DMS53 treated with DMSO at 0.1 percent for 48 hours (cell line): ENCODE measurements around the gene SLC35F3.
"Not testable (repeated sequence)": the region's sequence is repeated elsewhere in the genome, so short reads cannot be mapped to it uniquely, and the experiment has no call there.

ENCODE experiments used
- DNase-seq: peaks from one replicate; lab custom pipeline; 2025; ENCODE audit not compliant: unreplicated experiment; lab: John Stamatoyannopoulos, UW

SLC35F3 gene

DNA sequence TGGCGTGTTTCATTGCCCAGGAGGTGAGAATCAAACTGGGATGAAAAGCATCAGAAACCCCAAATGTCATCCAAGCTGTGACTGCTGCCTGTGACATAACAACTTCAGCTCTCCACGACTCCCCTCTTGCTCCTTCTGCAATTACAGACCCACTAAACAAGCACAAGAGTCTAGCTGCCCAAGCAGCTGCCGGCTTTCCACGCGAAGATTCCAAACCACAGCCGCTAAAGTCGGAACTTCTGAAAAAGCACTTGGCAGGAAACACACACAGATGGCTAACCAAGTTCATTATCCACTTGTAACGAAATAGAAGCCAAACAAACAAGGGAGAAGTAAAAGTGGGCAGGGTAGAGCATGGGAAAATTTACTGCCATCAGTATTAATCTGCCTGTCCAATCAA lies 198.1 kb downstream of the SLC35F3 start:
- no peak for DNase-seq

DNA sequence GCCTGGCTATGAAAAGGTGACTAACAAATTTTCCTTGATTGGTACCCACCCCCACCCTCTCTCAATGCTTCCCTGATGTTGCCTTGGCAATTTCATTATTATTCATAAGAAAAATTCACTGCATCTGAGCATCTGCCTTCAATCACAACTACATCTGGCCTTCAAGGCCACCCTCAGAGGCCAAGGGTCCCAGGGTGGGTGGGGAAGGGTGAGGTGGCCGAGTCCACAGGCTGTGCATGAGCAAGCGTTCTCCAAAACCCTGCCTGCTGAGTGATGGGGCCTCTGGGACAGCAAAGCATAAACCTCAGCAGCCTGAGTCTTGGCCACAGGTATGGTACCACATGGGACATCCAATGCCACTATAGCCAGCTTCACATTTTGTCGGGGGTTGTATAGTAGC lies 198.7 kb downstream of the SLC35F3 start:
- no peak for DNase-seq

DNA sequence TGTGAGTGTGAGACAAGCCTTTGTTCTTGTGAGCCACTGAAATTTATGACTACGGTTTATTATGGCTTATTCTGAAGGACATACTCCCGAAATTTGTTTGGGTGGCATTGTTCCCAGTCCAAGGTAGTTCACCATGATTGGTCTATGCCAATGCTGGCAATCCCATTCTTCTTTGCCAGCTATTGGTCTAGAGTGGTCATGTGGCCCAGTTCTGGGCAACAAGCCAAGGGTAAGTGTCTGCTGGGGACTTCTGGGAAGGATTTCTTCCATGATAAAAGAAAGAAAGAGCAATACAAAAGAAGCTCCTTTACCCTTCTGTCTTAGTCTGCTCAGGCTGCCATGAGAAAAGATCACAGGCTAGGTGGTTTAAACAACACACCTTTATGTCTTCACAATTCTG lies 201.6 kb downstream of the SLC35F3 start:
- no peak for DNase-seq

DNA sequence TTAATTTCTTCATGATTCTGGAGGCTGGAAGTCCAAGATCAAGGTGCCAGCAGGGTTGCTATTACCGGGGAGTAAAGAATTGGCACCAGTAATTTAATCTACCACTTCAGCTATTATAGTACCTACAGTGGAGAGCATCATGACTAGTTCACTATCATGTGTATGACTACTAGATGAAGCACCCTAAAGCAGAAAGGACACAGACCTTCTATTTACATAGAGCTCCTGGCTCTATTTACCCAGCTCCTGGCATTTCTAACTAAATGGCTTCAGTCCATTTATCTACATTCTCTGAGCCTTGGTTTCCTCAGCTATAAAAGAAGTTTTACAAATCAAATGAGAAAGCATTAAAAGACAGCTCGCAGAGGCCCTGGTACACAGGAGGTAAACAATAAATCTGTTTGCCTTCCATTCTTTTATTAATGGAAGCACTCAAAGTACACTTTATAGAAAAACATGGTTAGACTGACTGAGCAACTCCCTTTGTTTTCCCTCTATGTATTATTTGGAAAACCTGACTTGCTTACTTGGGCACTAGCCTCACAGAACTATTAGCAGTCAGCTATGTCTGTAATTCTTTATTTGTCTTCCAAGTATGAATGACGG lies 203.0 kb downstream of the SLC35F3 start:
- peak; percentile 69 for DNase-seq

DNA sequence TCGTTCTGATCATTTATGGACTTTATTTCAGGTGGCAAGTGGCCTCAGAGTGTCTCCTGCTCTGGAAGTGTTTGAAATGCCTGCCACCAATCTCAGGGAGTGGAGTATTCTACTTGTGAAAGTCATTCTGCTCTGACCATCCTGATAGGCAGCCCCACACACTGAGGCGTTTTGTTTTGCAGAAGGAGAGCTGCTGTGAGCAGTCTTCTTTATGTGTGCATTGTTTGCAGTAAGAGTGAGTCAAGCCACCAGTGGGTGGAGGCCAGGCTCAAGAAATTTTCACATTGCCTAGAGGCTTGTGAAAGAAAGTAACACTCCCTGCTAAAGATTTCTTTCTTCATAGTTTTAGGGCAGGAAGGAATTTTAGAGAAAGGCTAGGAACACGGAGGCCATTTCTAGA lies 204.4 kb downstream of the SLC35F3 start:
- no peak for DNase-seq

DNA sequence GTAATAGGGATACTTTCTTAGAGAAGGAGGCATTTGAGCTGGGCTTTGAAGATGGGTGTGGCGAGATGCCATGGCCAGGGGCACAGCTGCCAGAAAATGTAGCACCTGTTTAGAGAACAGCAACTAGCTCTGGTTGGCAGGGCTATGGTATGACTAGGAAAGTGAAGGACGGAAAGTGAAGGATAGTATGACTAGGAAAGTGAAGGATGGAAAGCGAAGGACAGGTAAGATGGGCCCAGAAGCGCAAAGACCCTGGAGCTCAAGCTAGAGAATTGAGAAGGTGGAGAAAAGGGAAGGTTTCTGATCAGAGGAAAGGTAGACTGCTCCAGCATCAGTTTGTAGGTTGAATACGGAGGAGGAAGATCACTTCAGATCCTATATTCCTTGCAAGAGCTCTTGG lies 205.4 kb downstream of the SLC35F3 start:
- no peak for DNase-seq

DNA sequence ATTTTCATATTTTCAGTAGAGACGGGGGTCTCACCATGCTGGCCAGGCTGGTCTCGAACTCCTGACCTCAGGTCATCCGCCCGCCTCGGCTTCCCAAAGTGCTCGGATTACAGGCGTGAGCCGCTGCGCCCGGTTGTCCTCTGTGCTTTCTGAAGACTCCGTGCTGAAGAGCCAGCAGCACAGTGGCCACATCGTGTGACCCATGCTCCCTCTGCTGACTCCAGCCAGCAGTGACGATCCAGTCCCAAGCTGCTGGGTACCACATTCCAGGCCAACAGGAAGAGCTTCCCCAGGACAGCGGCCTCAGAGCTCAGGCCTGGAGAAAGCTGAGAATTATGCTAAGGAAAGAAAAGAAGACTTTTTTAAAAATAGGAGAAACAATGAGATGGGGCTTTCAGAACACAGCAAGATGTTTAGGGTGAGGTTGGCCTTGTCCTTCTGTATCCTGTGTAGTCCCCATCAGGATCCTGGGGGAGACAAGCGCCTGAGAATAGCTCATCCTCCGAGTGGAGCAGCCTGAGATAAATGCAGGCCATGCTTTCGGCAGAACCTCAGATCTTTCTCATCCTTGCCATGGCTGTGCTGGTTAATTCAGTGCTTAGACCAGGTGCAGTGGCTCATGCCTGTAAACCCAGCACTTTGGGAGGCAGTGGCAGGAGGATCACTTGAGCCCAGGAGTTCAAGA lies 207.1 kb downstream of the SLC35F3 start:
- DNase-seq, result peak; percentile 24

DNA sequence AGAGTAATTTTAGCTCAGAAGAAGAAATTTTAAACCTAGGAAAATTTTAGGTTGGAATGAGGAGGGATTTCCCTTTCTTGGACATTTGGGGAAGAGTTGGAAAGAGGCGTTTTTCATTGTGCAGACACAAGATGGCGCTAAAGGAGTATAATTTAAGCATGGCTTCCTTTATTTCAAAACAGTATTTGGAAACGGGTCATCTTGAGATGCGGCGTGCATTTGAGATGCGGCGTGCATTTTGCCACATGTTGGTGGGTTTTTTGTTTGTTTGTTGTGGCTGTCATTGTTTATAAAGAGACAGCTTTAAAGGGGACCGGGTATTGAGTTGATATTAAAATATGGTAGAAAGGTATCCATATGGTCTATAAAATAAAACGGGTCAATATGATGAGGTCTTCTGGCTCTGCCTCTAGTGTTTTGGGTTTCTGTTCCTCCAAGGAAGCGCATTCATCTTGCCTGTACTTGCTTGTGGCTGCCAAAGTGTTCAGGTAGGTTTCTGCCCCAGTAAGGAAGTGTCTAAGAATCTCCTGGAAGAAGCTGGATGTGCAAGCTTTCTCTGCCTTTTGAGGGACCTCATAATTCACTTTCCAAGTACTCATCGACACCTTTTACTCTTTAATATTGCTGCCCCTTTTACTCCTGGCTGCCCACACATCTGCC lies 210.3 kb downstream of the SLC35F3 start:
- DNase-seq, result peak; percentile 43

DNA sequence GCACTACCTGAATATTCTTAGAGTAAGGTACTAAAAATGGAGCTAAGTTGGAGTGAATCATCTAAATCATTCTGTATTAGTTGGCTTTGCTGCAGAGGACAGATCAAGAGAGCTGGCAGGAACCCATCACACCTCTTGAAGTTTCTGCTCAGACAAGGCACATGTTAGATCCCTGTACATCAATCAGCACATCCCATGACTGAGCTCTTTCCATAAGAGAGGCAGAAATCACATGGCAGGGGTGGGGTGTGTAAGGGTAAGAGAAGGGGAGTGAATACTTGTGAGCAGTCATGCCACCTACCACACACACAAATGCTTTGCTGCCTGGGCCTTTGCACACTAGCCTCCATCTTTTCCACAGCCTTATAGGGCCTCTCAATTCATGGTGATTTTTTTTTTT lies 214.4 kb downstream of the SLC35F3 start:
- no peak for DNase-seq

DNA sequence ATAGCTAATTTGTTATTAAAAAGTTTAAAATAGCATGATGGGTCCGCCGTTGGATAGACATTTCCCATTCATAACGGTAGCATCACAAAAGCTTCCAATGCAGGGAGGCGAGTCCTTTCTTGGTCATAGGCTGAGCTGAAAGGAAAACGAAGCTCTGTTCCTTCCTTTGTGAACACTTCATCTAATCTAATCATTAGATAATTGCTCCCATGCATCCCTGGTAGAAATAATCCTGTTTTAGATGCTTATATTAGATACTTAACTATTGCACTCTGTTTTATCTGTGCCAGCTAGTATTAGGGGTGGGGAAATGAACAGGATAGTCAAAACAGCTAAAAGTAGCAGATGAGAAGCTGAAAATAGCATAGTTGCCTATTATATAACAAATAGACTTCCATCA lies 215.0 kb downstream of the SLC35F3 start:
- DNase-seq, result no peak

DNA sequence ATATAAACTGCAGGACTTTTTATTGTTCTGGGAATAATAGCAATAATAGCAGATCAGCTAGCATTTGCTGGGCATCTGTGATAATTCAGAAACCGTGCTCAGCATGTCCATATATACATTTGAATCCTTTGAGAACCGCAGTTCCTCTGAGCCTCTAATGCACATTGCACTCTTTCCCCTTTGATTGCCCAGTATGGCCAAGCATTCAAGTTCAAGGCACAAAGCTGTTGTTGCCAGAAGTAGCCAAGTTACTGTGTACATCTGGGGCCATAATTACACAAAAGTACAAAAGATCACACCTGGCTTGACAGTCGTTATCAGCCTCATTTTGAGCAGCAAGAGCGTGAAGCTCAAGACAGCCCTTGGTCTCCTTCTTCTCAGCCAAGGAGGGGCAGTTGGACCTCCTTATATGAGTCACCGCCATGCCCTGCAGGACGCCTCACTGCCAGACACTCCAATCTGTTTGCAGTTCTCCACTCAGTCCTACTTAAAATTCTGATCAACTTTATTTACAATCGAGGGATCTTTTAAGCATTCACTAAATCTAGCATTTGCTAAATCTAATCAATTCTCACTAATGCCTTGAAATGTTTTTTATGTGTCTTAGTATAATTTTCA lies 216.0 kb downstream of the SLC35F3 start:
- no peak for DNase-seq

DNA sequence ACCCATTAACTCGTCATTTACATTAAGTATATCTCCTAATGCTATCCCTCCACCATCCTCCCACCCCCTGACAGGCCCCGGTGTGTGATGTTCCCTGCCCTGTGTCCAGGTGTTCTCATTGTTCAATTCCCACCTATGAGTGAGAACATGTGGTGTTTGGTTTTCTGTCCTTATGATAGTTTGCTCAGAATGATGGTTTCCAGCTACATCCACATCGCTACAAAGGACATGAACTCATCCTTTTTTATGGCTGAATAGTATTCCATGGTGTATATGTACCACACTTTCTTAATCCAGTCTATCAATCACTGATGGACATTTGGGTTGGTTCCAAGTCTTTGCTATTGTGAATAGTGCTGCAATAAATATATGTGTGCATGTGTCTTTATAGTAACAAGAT lies 217.2 kb downstream of the SLC35F3 start:
- DNase-seq, result not testable (repeated sequence)

DNA sequence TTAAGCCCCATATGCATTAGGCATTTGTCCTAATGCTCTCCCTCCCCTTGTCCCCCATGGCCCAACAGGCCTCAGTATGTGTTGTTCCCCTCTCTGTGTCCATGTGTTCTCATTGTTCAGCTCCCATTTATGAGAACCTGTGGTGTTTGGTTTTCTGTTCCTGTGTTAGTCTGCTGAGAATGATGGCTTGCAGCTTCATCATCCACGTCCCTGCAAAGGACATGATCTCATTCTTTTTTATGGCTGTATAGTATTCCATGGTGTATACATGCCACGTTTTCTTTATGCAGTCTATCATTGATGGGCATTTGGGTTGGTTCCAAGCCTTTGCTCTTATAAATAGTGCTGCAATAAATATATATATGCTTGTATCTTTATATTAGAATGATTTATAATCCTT lies 218.1 kb downstream of the SLC35F3 start:
- DNase-seq, result not testable (repeated sequence)

DNA sequence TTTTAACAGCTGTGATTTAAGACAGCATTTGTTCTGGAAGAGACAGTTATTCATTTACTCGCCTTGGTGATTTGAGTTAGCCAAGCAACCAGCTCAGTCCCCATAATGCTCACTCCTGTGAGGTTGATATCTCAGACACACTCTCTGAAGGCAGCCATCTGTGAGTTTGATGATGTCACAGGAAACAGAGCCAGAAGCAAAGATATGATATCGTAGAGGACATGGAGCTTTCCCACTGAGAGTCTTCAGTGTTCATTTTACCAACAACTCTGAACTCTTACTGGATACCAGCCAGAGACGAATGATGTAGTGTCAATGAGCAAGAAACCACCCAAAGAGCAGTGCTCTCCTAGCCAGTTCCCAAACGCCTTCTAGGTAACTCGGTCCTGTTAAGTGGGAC lies 219.4 kb downstream of the SLC35F3 start:
- no peak for DNase-seq

DNA sequence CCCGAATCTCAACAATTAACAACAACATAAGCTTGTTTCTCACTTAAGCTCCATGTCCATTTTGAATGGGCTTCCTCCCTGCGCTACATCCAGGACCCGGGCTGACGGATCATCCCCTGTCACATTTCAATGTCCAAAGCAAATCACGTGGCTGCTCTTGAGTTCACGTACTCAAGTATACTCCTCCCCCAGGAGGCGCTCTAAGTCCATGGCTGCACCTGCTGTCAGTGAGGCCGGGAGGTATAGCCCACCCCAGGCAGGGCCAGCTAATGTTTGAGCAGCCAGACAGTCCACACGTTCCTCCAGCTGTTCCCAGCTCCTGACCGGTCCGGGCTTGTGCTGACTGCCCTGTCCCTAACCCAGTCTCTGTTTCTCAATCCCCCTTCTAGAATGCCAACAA lies 220.8 kb downstream of the SLC35F3 start:
- peak; percentile 71 for DNase-seq

DNA sequence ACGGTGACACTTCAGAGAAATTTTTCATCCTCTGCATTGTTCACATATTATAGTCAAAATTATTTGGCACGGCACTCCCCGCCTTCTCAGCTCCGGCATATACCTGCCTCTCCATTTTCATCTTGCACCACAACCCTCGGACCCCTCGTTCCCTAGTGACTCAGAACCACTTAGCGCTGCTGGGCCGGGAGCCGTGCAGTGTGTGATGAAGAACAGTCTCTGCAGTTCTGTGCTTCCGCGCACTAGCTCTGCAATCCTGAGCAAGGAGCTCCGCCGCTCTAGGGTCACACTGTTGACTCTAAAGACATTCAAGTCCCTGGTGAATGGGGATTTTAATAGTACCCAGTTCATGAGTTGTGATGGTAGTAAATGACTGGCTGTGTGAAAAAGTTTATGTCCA lies 221.2 kb downstream of the SLC35F3 start:
- no peak for DNase-seq

DNA sequence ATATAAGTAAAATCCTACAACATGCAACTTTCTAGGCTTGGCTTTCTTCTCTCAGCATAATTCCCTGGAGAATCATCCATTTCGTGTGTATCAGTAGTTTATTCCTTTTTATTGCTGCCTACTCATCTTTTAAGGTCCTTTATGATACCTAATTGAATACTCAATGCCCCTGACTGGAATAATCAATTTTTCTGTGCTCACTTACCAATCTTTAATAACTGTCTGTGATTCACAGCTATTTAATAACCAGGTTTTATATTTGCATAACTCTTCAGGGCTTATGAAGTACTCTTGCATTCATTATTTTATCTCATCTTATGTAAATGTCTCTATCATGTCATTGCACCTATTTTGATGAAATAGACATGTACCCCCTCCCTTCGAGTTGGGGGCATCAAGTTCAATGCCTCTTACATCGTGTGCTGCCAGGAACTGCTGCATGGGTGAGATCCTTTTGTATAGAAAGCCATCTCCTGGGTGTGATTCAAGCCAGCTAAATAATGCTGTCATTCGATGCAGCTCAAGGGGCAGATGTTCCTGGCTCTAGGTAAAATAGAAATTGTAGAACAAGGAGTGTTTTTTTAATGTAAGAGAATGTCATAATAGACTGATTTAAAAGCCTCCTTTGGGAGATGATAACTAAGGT lies 222.7 kb downstream of the SLC35F3 start:
- no peak for DNase-seq

DNA sequence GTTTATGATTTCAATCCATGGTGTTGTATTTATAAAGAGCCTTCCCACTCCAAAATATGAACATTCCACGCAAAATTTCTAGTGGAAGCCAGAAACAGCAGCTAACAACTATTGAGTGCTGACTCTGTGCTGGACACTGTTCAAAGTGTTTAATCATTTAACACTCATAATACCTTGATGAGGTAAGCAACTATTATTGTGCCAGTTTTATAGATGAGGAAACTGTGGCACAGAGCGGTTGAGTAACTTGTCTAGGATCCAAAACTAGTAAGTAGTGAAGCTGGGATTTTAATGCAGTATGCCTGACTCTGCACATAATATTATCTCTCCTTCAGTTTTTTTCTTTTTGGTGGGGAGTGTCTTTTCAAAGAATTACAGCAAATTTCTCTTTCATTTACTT lies 228.3 kb downstream of the SLC35F3 start:
- no peak for DNase-seq

DNA sequence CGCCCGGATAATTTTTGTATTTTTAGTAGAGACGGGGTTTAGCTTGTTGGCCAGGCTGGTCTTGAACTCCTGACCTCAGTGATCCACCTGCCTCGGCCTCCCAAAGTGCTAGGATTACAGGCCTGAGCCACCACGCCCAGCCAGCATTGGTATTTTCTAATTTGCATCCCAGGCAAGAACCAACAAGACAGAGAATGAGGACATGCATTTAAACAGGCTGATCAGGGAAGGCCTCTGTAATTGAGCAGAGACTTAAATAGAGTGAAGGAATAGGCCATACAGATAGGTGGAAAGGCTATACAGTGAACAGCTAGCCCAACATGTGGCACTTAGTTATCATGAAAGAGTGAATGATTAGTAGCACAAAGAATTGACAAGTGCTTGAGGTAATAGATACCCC lies 230.4 kb downstream of the SLC35F3 start:
- DNase-seq, result no peak

DNA sequence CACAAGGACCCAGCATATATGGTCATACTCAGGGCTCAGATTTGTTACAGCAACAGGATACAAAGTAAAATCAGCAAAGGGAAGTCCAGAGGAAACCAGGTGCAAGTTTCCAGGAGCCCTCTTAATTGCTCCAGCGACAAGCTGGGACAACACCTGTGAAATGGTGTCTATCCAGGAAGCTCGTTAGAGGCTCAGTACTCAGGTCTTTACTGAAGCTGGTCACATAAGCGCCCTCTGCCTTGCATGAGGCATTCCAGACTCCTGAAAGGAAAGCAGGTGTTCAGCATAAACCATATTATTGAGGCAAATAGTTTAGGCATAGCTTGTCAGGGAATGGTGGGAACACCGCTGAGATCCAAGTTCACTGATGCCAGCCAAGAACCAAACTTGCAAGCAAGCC lies 231.0 kb downstream of the SLC35F3 start:
- DNase-seq, result no peak

DNA sequence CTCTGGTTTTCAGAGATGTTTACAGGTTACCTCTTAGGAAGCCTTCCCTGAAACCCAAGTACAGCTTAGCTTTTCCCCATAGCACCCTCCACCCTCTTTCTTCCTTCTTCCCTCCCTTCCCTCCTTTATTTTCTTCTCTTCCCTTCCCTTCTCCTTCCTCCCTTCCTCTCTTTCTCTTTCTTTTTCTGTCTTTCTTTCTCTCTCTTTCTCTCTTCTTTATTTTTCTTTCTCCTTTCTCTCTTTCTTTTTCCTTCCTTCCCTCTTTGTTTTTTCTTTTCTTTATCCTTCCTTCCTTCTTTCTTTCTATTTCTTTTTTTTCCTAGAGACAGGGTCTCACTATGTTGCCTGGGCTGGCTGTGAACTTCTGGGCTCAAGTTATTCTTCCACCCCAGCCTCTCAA lies 231.6 kb downstream of the SLC35F3 start:
- no peak for DNase-seq

DNA sequence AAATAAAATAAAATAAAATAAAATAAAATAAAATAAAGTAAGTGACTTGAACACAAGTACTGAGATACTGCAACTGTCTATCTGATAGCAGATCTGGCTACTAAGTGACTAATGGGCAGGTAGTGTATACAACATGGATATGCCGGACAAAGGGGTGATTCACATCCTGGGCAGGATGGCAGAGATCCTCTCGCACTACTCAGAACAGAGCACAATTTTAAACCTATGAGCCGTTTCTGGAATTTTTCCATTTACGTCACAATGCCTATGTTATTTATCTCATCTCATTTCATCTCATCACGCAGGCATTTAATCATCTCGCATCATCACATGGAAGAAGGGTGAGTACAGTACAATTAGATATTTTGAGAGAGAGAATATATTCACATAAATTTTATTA lies 235.5 kb downstream of the SLC35F3 start:
- no peak for DNase-seq
